HepG2 (cell line): ENCODE results near the gene STYXL1. TPM values are rescaled to one million over a fixed set of nuclear protein-coding genes. Genes with fewer than 3 reads are reported as not detected.

Experiments used
- ELK4 ChIP-seq: sonication (generic); formaldehyde crosslinking; IDR thresholded peaks from 2 replicates; pipeline ENCODE4 v1.9.0; 2021; ENCODE audit warnings: missing genetic modification reagents, borderline replicate concordance
- MIER3 ChIP-seq: IDR thresholded peaks from 2 replicates; pipeline ENCODE4 v1.6.1; 2016; ENCODE audit warnings: missing compliant biosample characterization, borderline replicate concordance
- NFKBIZ ChIP-seq: IDR thresholded peaks from 2 replicates; pipeline ENCODE4 v1.6.1; 2018; ENCODE audit warnings: missing genetic modification reagents, missing compliant biosample characterization
- NFYB ChIP-seq: sonication (generic); formaldehyde crosslinking; IDR thresholded peaks from 2 replicates; pipeline ENCODE4 v1.4.0; 2020; ENCODE audit warnings: missing genetic modification reagents
- NR2F2 ChIP-seq: IDR thresholded peaks from 2 replicates; pipeline ENCODE4 v1.6.1; 2012; ENCODE audit warnings: low read depth, inconsistent platforms, borderline replicate concordance
- PITX1 ChIP-seq: sonication (generic); formaldehyde crosslinking; IDR thresholded peaks from 2 replicates; pipeline ENCODE4 v1.5.1; 2020; ENCODE audit warnings: mild to moderate bottlenecking, missing genetic modification reagents
- THYN1 ChIP-seq: sonication (generic); formaldehyde crosslinking; IDR thresholded peaks from 2 replicates; pipeline ENCODE4 v1.8.1; 2023; ENCODE audit warnings: low read depth, mild to moderate bottlenecking, moderate library complexity, missing genetic modification reagents, borderline replicate concordance
- ZC3H4 ChIP-seq: sonication (generic); formaldehyde crosslinking; IDR thresholded peaks from 2 replicates; pipeline ENCODE4 v1.4.0; 2020; ENCODE audit warnings: missing genetic modification reagents, borderline replicate concordance
- ZFYVE20 ChIP-seq: sonication (generic); formaldehyde crosslinking; IDR thresholded peaks from 2 replicates; pipeline ENCODE4 v1.8.0; 2023; ENCODE audit warnings: low read depth, mild to moderate bottlenecking, moderate library complexity, missing genetic modification reagents, borderline replicate concordance
- ZHX1 ChIP-seq: sonication (generic); formaldehyde crosslinking; IDR thresholded peaks from 2 replicates; pipeline ENCODE4 v1.8.1; 2022; ENCODE audit warnings: low read depth, mild to moderate bottlenecking, missing genetic modification reagents
- ZNF329 ChIP-seq: sonication (generic); formaldehyde crosslinking; IDR thresholded peaks from 2 replicates; pipeline ENCODE4 v1.9.0; 2021; ENCODE audit warnings: low read depth, mild to moderate bottlenecking, missing genetic modification reagents
- ZNF792 ChIP-seq: IDR thresholded peaks from 2 replicates; pipeline ENCODE4 v1.6.1; 2016
- ZSCAN21 ChIP-seq: sonication (generic); formaldehyde crosslinking; IDR thresholded peaks from 2 replicates; pipeline ENCODE4 v1.8.0; 2022; ENCODE audit warnings: mild to moderate bottlenecking, missing genetic modification reagents, moderate library complexity, borderline replicate concordance
- polyA plus RNA-seq, 8 experiments: library from polyadenylated mRNA; depleted of rRNA in 3 of 8; stranded (reverse) in 7 of 8; unstranded in 1 of 8; fragments of >200 nt; fragmentation: Illumina TruSeq in 4 of 8; extraction: Trizol in 4 of 8; gene quantifications; 2 replicates each; pipeline versions ENCODE4 v1.2.1 to v1.2.3, GENCODE V29; 2011 to 2016; ENCODE audit warnings: low read depth in 4 of 8, missing spikeins in 1 of 8, mixed read lengths in 1 of 8; ENCODE audit not compliant: insufficient read depth in 1 of 8
- total RNA-seq, 5 experiments: library from RNA; depleted of rRNA; stranded (reverse); fragments of >200 nt; fragmentation: Illumina TruSeq; extraction: Trizol; gene quantifications; 2 replicates each; pipeline ENCODE4 v1.2.3, GENCODE V29; 2016; ENCODE audit warnings: low read depth in 1 of 5
- TF ChIP-seq, protein P1 (sequence below): fragments of 450-650 bp; IDR thresholded peaks from 2 replicates; pipeline ENCODE4 v1.6.1; 2017; ENCODE audit warnings: mild to moderate bottlenecking
- TF ChIP-seq, protein P2 (sequence below), 2 experiments: sonication (generic) in 1 of 2; formaldehyde crosslinking in 1 of 2; IDR thresholded peaks; 2 replicates each; pipeline versions ENCODE4 v1.5.1 to v1.6.1; 2011 to 2020; ENCODE audit warnings: borderline replicate concordance in 1 of 2, low read depth in 1 of 2, low read length in 1 of 2, mild to moderate bottlenecking in 1 of 2, missing genetic modification reagents in 1 of 2, moderate library complexity in 1 of 2
- TF ChIP-seq, protein P3 (sequence below): sonication (generic); formaldehyde crosslinking; IDR thresholded peaks from 2 replicates; pipeline ENCODE4 v1.4.0; 2020; ENCODE audit warnings: low read depth, mild to moderate bottlenecking, missing genetic modification reagents
- TF ChIP-seq, protein P4 (sequence below): sonication (generic); formaldehyde crosslinking; IDR thresholded peaks from 2 replicates; pipeline ENCODE4 v1.4.0; 2020; ENCODE audit warnings: missing genetic modification reagents

The STYXL1 gene
- total and polyA plus RNA-seq, 2 of the 13 experiments (the other 11 are each of a cell fraction or from before 2014, with no cell fraction given) = 23.9 to 38.3 TPM

- TF ChIP-seq, protein P1, sequence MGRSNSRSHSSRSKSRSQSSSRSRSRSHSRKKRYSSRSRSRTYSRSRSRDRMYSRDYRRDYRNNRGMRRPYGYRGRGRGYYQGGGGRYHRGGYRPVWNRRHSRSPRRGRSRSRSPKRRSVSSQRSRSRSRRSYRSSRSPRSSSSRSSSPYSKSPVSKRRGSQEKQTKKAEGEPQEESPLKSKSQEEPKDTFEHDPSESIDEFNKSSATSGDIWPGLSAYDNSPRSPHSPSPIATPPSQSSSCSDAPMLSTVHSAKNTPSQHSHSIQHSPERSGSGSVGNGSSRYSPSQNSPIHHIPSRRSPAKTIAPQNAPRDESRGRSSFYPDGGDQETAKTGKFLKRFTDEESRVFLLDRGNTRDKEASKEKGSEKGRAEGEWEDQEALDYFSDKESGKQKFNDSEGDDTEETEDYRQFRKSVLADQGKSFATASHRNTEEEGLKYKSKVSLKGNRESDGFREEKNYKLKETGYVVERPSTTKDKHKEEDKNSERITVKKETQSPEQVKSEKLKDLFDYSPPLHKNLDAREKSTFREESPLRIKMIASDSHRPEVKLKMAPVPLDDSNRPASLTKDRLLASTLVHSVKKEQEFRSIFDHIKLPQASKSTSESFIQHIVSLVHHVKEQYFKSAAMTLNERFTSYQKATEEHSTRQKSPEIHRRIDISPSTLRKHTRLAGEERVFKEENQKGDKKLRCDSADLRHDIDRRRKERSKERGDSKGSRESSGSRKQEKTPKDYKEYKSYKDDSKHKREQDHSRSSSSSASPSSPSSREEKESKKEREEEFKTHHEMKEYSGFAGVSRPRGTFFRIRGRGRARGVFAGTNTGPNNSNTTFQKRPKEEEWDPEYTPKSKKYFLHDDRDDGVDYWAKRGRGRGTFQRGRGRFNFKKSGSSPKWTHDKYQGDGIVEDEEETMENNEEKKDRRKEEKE = no peak
- TF ChIP-seq NR2F2 = peak; percentile 17; the same call in 1 of the 2 replicates
- TF ChIP-seq ELK4 = no peak
- no peak for TF ChIP-seq ZSCAN21
- no peak for TF ChIP-seq ZC3H4 (CRISPR knock-in tag)
- TF ChIP-seq MIER3 = peak; percentile 69; the same call in 1 of the 2 replicates
- TF ChIP-seq ZHX1 (CRISPR knock-in tag) = peak; percentile 79; the same call in 1 of the 2 replicates
- TF ChIP-seq PITX1 = no peak
- TF ChIP-seq NFYB (CRISPR knock-in tag) = peak; percentile 95
- TF ChIP-seq THYN1 (CRISPR knock-in tag) = no peak
- peak; percentile 34; the same call in 1 of the 2 replicates for TF ChIP-seq ZNF792 (CRISPR knock-in tag)
- 0 out of 2 replicates have a peak, but pooled peaks have one; percentile 17 for TF ChIP-seq ZFYVE20 (CRISPR knock-in tag)
- TF ChIP-seq, protein P2, sequence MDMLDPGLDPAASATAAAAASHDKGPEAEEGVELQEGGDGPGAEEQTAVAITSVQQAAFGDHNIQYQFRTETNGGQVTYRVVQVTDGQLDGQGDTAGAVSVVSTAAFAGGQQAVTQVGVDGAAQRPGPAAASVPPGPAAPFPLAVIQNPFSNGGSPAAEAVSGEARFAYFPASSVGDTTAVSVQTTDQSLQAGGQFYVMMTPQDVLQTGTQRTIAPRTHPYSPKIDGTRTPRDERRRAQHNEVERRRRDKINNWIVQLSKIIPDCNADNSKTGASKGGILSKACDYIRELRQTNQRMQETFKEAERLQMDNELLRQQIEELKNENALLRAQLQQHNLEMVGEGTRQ (IDR thresholded peaks at IDR 0.05; ENCODE audit: low read depth, low read length) = no peak
- TF ChIP-seq, protein P2 (CRISPR knock-in tag; IDR thresholded peaks at IDR 0.05; ENCODE audit: borderline replicate concordance) = peak; percentile 58; the same call in 1 of the 2 replicates
- no peak for TF ChIP-seq NFKBIZ (CRISPR knock-in tag)
- TF ChIP-seq, protein P3, sequence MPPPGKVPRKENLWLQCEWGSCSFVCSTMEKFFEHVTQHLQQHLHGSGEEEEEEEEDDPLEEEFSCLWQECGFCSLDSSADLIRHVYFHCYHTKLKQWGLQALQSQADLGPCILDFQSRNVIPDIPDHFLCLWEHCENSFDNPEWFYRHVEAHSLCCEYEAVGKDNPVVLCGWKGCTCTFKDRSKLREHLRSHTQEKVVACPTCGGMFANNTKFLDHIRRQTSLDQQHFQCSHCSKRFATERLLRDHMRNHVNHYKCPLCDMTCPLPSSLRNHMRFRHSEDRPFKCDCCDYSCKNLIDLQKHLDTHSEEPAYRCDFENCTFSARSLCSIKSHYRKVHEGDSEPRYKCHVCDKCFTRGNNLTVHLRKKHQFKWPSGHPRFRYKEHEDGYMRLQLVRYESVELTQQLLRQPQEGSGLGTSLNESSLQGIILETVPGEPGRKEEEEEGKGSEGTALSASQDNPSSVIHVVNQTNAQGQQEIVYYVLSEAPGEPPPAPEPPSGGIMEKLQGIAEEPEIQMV (CRISPR knock-in tag) = no peak
- TF ChIP-seq, protein P4, sequence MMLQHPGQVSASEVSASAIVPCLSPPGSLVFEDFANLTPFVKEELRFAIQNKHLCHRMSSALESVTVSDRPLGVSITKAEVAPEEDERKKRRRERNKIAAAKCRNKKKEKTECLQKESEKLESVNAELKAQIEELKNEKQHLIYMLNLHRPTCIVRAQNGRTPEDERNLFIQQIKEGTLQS (CRISPR knock-in tag) = no peak
- peak; percentile 48; the same call in 1 of the 2 replicates for TF ChIP-seq ZNF329
These were observed 53.3 kb downstream of the STYXL1 start, which contains the start of gene TMEM120A (continued) for GRCh38 chr7:75994388-75995051.
